ENCODE data around the gene FBXO27.
A peak's percentile ranks its signal among the peaks of the same experiment; 100 is the strongest.

FBXO27 gene

DNA sequence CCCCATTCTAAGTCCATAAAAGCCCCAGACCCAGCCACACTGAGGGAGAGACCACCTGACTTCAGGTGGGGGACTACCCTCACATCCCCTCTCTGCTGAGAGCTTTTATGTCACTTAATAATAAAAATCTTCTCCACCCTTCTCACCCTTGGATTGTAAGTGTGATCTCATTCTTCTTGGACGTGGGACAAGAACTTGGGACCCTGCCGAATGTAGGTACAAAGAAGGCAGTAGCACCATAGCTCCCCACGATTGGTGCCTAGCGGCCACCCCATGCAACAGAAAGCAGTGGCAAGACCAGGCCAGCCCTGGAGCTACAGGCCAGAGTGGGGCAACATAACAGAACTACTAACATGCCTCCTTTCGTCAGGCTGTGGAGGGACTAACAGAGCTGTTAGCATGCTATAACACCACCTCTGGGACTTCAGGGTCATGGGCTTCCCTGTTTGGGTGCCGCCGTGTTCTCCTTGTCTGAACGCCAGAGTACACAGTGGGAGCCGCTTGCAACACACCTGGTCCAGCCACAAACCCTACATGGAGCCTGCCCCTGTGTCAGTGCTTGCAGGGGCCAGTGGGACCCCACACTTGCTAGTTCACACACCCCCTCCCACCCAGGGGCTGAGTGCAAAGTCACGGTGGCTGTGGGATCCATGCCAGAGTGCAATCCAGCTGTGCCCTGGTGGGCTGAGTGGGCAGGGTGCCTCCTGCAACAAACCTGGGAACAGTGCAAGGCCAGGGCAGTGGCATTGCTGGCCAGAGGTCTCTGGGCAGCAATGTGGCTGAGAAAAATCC is 51.6 kb downstream of the FBXO27 start:
- H3K4me1 Mint-ChIP-seq = peaks cover 20% of the 10 kb centered on the region
- TF ChIP-seq, protein P1, sequence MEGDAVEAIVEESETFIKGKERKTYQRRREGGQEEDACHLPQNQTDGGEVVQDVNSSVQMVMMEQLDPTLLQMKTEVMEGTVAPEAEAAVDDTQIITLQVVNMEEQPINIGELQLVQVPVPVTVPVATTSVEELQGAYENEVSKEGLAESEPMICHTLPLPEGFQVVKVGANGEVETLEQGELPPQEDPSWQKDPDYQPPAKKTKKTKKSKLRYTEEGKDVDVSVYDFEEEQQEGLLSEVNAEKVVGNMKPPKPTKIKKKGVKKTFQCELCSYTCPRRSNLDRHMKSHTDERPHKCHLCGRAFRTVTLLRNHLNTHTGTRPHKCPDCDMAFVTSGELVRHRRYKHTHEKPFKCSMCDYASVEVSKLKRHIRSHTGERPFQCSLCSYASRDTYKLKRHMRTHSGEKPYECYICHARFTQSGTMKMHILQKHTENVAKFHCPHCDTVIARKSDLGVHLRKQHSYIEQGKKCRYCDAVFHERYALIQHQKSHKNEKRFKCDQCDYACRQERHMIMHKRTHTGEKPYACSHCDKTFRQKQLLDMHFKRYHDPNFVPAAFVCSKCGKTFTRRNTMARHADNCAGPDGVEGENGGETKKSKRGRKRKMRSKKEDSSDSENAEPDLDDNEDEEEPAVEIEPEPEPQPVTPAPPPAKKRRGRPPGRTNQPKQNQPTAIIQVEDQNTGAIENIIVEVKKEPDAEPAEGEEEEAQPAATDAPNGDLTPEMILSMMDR (IDR thresholded peaks at IDR 0.05; ENCODE audit: unreplicated experiment in 3 of 3) = no peak
- H3K27me3 Mint-ChIP-seq (ENCODE audit: low read depth) = peaks cover 7% of the 10 kb centered on the region
- H3K27ac Mint-ChIP-seq = peak overlapping the region in 2 of 3 experiments; percentile 36 to 67
- no peaks in the 10 kb centered on the region for H3K36me3 Mint-ChIP-seq (ENCODE audit: low read depth)
- H3K9me3 Mint-ChIP-seq = peaks cover 2% of the 10 kb centered on the region
- H3K4me3 Mint-ChIP-seq = no peak overlapping the region

DNA sequence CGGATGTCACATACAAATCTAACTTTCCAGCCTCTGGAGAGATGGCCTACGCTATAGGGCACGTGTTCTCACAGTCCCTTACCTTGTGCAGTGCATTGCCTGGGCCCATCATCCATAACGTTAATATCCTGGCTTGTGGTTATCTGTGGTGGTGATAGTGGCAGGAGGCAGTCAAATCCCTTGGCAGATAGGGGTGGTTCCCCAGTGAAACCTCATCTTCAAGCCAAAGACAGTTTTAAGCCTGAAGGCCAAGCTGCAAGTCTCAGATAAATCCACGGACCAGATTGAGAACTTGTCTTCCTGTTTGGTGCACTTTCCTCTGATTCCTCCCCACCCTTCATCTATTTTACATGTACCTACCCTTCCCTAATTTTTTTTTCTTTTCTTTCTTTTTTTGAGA is 52.5 kb downstream of the FBXO27 start:
- peaks cover 2% of the 10 kb centered on the region for H3K9me3 Mint-ChIP-seq
- peaks cover 7% of the 10 kb centered on the region for H3K27me3 Mint-ChIP-seq (ENCODE audit: low read depth)
- TF ChIP-seq, protein P1 (IDR thresholded peaks at IDR 0.05; ENCODE audit: unreplicated experiment in 3 of 3) = no peak
- no peak overlapping the region for H3K4me3 Mint-ChIP-seq
- peak overlapping the region in 1 of 3 experiments; percentile 55 for H3K27ac Mint-ChIP-seq
- H3K4me1 Mint-ChIP-seq = peaks cover 25% of the 10 kb centered on the region
- H3K36me3 Mint-ChIP-seq (ENCODE audit: low read depth) = no peaks in the 10 kb centered on the region

DNA sequence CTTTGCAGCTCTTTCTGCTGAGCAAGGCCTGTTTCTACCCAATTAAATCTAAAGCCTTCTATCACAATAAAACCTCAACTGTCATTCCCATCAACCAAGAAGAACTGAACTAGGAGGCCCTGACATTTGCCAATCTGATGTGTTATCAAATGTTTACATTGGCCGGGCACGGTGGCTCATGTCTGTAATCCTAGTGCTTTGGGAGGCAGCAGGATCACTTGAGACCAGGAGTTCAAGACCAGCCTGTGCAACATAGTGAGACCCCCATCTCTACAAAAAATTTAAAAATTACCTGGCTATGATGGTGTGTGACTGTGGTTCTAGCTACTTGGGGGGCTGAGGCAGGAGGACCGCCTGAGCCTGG is 54.0 kb downstream of the FBXO27 start:
- TF ChIP-seq, protein P1 (IDR thresholded peaks at IDR 0.05; ENCODE audit: unreplicated experiment in 3 of 3) = no peak
- H3K36me3 Mint-ChIP-seq (ENCODE audit: low read depth) = no peaks in the 10 kb centered on the region
- H3K27ac Mint-ChIP-seq = peak overlapping the region; percentile 97 to 99 (median 99)
- H3K27me3 Mint-ChIP-seq (ENCODE audit: low read depth) = peaks cover 7% of the 10 kb centered on the region
- H3K9me3 Mint-ChIP-seq = peaks cover 2% of the 10 kb centered on the region
- peak overlapping the region in 2 of 3 experiments; percentile 13 to 47 for H3K4me3 Mint-ChIP-seq
- H3K4me1 Mint-ChIP-seq = peaks cover 31% of the 10 kb centered on the region

DNA sequence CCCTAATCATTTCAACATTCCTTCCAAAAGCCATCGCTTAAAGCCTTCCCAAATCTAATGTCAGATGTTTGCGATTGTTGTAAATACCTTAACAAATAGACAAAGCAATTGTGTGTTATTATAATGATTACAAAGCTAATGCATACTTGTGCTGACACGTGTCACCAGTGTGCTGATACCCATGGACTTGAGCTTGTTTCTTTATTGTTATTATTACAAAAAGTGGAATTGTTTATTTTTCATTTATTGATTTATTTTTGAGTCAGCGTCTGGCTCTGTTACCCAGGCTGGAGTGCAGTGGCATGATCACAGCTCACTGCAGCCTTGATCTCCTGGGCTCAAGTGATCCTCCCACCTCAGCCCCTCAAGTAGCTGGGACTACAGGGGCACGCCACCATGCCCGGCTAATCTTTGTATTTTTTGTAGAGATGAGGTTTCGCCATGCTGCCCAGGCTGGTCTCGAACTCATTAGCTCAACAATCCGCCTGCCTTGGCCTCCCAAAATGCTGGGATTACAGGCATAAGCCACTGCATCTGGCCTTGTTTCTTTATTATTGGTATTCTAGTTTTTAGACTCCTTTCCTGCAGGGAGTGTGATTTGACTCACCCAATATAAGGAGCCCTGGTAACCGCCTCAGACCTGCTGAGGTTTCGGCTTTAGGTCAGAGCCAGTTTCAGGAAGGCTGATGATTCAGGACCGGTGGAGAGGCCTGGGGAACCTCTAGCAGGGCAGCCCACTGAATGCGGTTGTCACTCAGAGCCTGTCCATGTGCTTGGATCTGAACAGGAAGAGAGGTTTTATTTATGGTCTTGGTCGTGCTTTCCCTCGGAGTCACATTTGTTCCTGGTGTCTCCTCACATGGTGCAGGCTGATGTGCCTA is 54.7 kb downstream of the FBXO27 start:
- Mint-ChIP-seq H3K27ac (peak overlapping the region; percentile 97 to 99 (median 99)), H3K4me1 (peaks cover 31% of the 10 kb centered on the region), H3K27me3 (ENCODE audit: low read depth) (peaks cover 7% of the 10 kb centered on the region), H3K36me3 (ENCODE audit: low read depth) (peaks cover 1% of the 10 kb centered on the region), H3K9me3 (peaks cover 2% of the 10 kb centered on the region), H3K4me3 (peak overlapping the region; percentile 62 to 92 (median 70))
- TF ChIP-seq, protein P1 (IDR thresholded peaks at IDR 0.05; ENCODE audit: unreplicated experiment in 3 of 3) = no peak

DNA sequence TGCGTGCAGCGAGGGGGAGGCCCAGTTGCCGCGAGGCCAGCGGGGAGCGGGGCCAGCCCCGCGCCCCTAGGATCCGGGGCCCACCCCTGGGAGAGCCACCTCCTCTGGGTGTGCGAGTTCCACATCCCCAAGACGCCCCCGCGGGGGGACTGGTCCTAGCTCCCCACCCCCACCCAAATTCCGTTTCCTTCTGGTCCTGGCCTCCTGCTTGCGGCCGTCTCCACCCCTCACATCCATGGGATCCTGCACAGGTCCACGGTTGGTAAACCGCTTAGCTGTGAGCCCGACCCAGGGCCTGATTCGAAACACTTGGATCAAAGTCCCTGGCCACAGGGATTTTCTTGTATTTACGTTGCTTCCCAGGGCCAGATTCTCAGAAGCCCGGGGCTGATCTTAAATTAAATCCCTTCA is 56.5 kb downstream of the FBXO27 start:
- Mint-ChIP-seq H3K36me3 (ENCODE audit: low read depth) (peaks cover 16% of the 10 kb centered on the region), H3K4me3 (peak overlapping the region; percentile 92), H3K27me3 (ENCODE audit: low read depth) (no peaks in the 10 kb centered on the region), H3K9me3 (peaks cover 2% of the 10 kb centered on the region), H3K4me1 (peaks cover 40% of the 10 kb centered on the region), H3K27ac (peak overlapping the region; percentile 97 to 99 (median 99))
- TF ChIP-seq, protein P1 (IDR thresholded peaks at IDR 0.05; ENCODE audit: unreplicated experiment in 3 of 3) = no peak

All from nephron (organoid).